K562 (cell line): ENCODE data around the gene MAP1LC3B. TPM values are rescaled to one million over a fixed set of nuclear protein-coding genes. Genes with fewer than 3 reads are reported as not detected.

Experiments
- CBX1 ChIP-seq: sonication (generic); IDR thresholded peaks from 2 replicates; pipeline ENCODE4 v1.6.1; 2016; ENCODE audit warnings: antibody characterized with exemption, low read depth, mild to moderate bottlenecking
- CHCHD3 ChIP-seq: fragments of 250-450 bp; sonication (Bioruptor Pico); IDR thresholded peaks from 2 replicates; pipeline ENCODE4 v2.1.2; 2022; ENCODE audit warnings: mild to moderate bottlenecking
- CUX1 ChIP-seq: fragments of 200-800 bp; sonication (Bioruptor generic); IDR thresholded peaks from 2 replicates; pipeline ENCODE4 v1.6.1; 2016; ENCODE audit warnings: missing genetic modification characterization, missing compliant biosample characterization
- DEAF1 ChIP-seq: fragments of 450-650 bp; formaldehyde crosslinking; IDR thresholded peaks from 2 replicates; pipeline ENCODE4 v1.4.0; 2020; ENCODE audit warnings: mild to moderate bottlenecking, moderate library complexity
- HNRNPK ChIP-seq: fragments of 200-400 bp; formaldehyde crosslinking; IDR thresholded peaks from one replicate; pipeline ENCODE4 v1.6.1; 2018; ENCODE audit warnings: mild to moderate bottlenecking, low read depth, low read length; ENCODE audit not compliant: poor library complexity, severe bottlenecking
- MIER1 ChIP-seq: fragments of 450-650 bp; IDR thresholded peaks from 2 replicates; pipeline ENCODE4 v1.6.1; 2016; ENCODE audit warnings: antibody characterized with exemption, mild to moderate bottlenecking, low read depth
- OTX1 ChIP-seq: fragments of 450-650 bp; formaldehyde crosslinking; IDR thresholded peaks from 2 replicates; pipeline ENCODE4 v1.4.0; 2022; ENCODE audit warnings: mild to moderate bottlenecking
- RNF219 ChIP-seq: fragments of 250-450 bp; sonication (Bioruptor Pico); IDR thresholded peaks from 2 replicates; pipeline ENCODE4 v1.5.0; 2022; ENCODE audit warnings: mild to moderate bottlenecking
- SP1 ChIP-seq: sonication (generic); formaldehyde crosslinking; IDR thresholded peaks from 2 replicates; pipeline ENCODE4 v1.8.1; 2022; ENCODE audit warnings: mild to moderate bottlenecking, missing genetic modification reagents
- TBL1XR1 ChIP-seq, 2 experiments: IDR thresholded peaks; 2 replicates each; pipeline ENCODE4 v1.6.1; 2012; ENCODE audit warnings: improper control_type of control experiment in 2 of 2, low read length in 2 of 2, mild to moderate bottlenecking in 1 of 2
- polyA plus RNA-seq, 8 experiments: library from polyadenylated mRNA; depleted of rRNA in 4 of 8; stranded (reverse) in 5 of 8; unstranded in 3 of 8; fragments of >200 nt; fragmentation: Nextera tagmentation in 2 of 8; fragmentation: Illumina TruSeq in 1 of 8; extraction: Ambion mirVana in 2 of 8; extraction: Trizol in 1 of 8; gene quantifications; 2 replicates each; pipeline versions ENCODE4 v1.2.1 to v1.2.3, GENCODE V29; 2011 to 2014; ENCODE audit warnings: inconsistent platforms in 1 of 8, missing spikeins in 1 of 8
- total RNA-seq, 7 experiments: library from RNA; depleted of rRNA in 6 of 7; stranded (reverse); fragments of >200 nt in 6 of 7; fragmentation: Illumina TruSeq in 2 of 7; extraction: Trizol in 2 of 7; gene quantifications; 2 replicates each; pipeline versions ENCODE4 v1.2.1 to v1.2.3, GENCODE V29; 2011 to 2021; ENCODE audit warnings: low replicate concordance in 1 of 7
- TF ChIP-seq, protein P1 (sequence below): fragments of 450-650 bp; conservative IDR thresholded peaks from 2 replicates; pipeline ENCODE4 v1.6.1; 2016; ENCODE audit warnings: missing genetic modification characterization, low read depth, mild to moderate bottlenecking, control low read depth, missing compliant biosample characterization
- TF ChIP-seq, protein P2 (sequence below): sonication (generic); formaldehyde crosslinking; IDR thresholded peaks from 2 replicates; pipeline ENCODE4 v1.9.0; 2022; ENCODE audit warnings: mild to moderate bottlenecking, missing genetic modification reagents
- TF ChIP-seq, protein P3 (sequence below): fragments of 250-450 bp; sonication (Bioruptor Pico); IDR thresholded peaks from 2 replicates; pipeline ENCODE4 v1.8.0; 2022; ENCODE audit warnings: moderate library complexity, mild to moderate bottlenecking, inconsistent platforms

Gene MAP1LC3B
- total and polyA plus RNA-seq, 9 of the 15 experiments (the other 6 are each of a cell fraction or from before 2014, with no cell fraction given) = 16.0 to 81.5 (median 36.7) TPM

DNA sequence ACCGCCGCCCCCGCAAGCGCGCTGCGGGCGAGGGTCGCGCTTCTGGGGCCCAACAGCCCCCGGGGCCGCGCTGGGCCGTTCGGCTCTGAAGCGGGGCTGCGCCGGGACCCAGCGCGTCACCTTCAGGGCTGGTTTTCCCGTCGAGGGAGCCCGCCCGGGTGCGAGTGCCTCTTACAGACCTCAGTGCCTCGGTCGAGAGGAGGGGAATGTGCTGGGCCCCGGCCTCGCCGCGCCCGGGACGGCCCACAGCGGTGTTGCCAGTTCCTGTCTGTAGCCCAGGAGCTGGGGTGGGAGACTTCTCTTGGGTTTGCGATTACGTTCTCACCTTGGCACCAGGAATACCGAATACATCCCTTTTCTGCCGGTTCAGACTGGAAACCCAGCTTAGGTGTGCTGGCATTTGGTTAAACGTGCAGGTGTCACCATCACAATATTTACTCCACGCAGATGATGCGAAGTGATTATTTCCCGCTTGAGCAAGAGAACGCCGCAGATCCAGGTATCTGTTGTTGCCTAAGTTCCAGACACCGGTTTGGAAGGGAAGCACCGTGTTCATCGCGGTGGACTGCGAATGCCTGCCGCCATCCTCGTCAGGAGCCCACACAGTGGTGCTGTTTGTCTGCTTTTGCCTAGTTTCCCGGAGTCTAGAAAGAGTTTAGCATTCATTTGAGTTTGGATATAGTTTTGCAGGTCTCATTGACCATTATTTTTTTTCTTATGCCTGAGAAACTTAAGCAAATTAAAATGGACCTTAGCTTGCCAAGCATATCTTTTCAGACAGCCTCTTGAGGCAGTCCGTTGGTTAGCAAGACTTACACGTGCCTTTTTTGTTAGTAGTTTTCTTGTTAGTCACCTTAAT is 914 bp downstream of the MAP1LC3B start (continued):
- TF ChIP-seq, protein P1, sequence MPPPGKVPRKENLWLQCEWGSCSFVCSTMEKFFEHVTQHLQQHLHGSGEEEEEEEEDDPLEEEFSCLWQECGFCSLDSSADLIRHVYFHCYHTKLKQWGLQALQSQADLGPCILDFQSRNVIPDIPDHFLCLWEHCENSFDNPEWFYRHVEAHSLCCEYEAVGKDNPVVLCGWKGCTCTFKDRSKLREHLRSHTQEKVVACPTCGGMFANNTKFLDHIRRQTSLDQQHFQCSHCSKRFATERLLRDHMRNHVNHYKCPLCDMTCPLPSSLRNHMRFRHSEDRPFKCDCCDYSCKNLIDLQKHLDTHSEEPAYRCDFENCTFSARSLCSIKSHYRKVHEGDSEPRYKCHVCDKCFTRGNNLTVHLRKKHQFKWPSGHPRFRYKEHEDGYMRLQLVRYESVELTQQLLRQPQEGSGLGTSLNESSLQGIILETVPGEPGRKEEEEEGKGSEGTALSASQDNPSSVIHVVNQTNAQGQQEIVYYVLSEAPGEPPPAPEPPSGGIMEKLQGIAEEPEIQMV (tag) = no peak
- TF ChIP-seq CUX1 (no peak), HNRNPK (no peak), MIER1 (no peak), SP1 (peak; percentile 47; the same call in 1 of the 2 replicates), DEAF1 (CRISPR knock-in tag) (no peak), CBX1 (no peak), CHCHD3 (no peak), RNF219 (CRISPR knock-in tag) (no peak), OTX1 (CRISPR knock-in tag) (no peak), TBL1XR1 (IDR thresholded peaks at IDR 0.05; ENCODE audit: low read length in 2 of 2) (no peak)
- TF ChIP-seq, protein P2, sequence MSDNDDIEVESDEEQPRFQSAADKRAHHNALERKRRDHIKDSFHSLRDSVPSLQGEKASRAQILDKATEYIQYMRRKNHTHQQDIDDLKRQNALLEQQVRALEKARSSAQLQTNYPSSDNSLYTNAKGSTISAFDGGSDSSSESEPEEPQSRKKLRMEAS (CRISPR knock-in tag) = peak; percentile 36; the same call in 1 of the 2 replicates
- TF ChIP-seq, protein P3, sequence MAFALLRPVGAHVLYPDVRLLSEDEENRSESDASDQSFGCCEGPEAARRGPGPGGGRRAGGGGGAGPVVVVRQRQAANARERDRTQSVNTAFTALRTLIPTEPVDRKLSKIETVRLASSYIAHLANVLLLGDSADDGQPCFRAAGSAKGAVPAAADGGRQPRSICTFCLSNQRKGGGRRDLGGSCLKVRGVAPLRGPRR = no peak
